ENCODE results near the gene F13A1.

- no peak for TF ChIP-seq TAF1 (IDR thresholded peaks at IDR 0.05; ENCODE audit: borderline replicate concordance, insufficient read depth, low read length)
- TF ChIP-seq, protein P1, sequence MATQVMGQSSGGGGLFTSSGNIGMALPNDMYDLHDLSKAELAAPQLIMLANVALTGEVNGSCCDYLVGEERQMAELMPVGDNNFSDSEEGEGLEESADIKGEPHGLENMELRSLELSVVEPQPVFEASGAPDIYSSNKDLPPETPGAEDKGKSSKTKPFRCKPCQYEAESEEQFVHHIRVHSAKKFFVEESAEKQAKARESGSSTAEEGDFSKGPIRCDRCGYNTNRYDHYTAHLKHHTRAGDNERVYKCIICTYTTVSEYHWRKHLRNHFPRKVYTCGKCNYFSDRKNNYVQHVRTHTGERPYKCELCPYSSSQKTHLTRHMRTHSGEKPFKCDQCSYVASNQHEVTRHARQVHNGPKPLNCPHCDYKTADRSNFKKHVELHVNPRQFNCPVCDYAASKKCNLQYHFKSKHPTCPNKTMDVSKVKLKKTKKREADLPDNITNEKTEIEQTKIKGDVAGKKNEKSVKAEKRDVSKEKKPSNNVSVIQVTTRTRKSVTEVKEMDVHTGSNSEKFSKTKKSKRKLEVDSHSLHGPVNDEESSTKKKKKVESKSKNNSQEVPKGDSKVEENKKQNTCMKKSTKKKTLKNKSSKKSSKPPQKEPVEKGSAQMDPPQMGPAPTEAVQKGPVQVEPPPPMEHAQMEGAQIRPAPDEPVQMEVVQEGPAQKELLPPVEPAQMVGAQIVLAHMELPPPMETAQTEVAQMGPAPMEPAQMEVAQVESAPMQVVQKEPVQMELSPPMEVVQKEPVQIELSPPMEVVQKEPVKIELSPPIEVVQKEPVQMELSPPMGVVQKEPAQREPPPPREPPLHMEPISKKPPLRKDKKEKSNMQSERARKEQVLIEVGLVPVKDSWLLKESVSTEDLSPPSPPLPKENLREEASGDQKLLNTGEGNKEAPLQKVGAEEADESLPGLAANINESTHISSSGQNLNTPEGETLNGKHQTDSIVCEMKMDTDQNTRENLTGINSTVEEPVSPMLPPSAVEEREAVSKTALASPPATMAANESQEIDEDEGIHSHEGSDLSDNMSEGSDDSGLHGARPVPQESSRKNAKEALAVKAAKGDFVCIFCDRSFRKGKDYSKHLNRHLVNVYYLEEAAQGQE (IDR thresholded peaks at IDR 0.05; ENCODE audit: insufficient read depth in 1 of 2, low read depth in 2 of 2, low read length in 2 of 2): no peak
- no peak for TF ChIP-seq SIN3A (IDR thresholded peaks at IDR 0.05; ENCODE audit: borderline replicate concordance, insufficient read depth, low read length)
- TF ChIP-seq POLR2AphosphoS5 (IDR thresholded peaks at IDR 0.05; ENCODE audit: low read depth, low read length): no peak
Measured at GRCh38 chr6:6315660-6316059, 4.8 kb downstream of the F13A1 start.
